WTC11 (cell line): Measurements from ENCODE around the gene CNTN1. TPM values are rescaled to one million over a fixed set of nuclear protein-coding genes. Genes with fewer than 3 reads are reported as not detected.

Experiments
- ATAC-seq: fragments of 200-7000 bp; cut with Tn5 transposase; 2 replicates; pipeline ENCODE4 v1.10.0; 2021; ENCODE audit warnings: mild to moderate bottlenecking, moderate library complexity
- CTCF ChIA-PET: fragments of 300-600 bp; sonication (Branson Sonifier 250); formaldehyde crosslinking; loops from one replicate; lab custom pipeline; 2021; ENCODE audit warnings: antibody characterized with exemption; lab: Charles Lee
- POLR2A ChIA-PET: fragments of 350-600 bp; sonication (Branson Sonifier 250); formaldehyde crosslinking; loops from one replicate; lab custom pipeline; 2021; ENCODE audit warnings: antibody characterized with exemption; lab: Charles Lee
- DNase-seq: peaks from one replicate; pipeline ENCODE4 v3.0.0; 2021; ENCODE audit warnings: low spot score
- H3K27ac Mint-ChIP-seq: 2 replicates; pipeline ENCODE4 v1.8.0; 2021; ENCODE audit warnings: mixed read lengths
- H3K27me3 Mint-ChIP-seq: 2 replicates; pipeline ENCODE4 v1.8.0; 2021; ENCODE audit warnings: low read depth, mild to moderate bottlenecking, moderate library complexity, mixed read lengths
- H3K36me3 Mint-ChIP-seq: 2 replicates; pipeline ENCODE4 v1.8.0; 2021; ENCODE audit warnings: mixed read lengths
- H3K4me1 Mint-ChIP-seq: 2 replicates; pipeline ENCODE4 v1.8.0; 2022; ENCODE audit warnings: mixed read lengths
- H3K4me3 Mint-ChIP-seq: 2 replicates; pipeline ENCODE4 v1.8.0; 2021; ENCODE audit warnings: mild to moderate bottlenecking, moderate library complexity, mixed read lengths
- H3K9me3 Mint-ChIP-seq: 2 replicates; pipeline ENCODE4 v1.8.0; 2021; ENCODE audit warnings: mixed read lengths
- AFF4 ChIP-seq: sonication (generic); formaldehyde crosslinking; IDR thresholded peaks from 2 replicates; pipeline ENCODE4 v1.8.1; 2023; ENCODE audit warnings: mild to moderate bottlenecking, missing genetic modification reagents, borderline replicate concordance
- AR ChIP-seq: fragments of 250-450 bp; sonication (Bioruptor Pico); IDR thresholded peaks from 2 replicates; pipeline ENCODE4 v1.9.0; 2021; ENCODE audit warnings: mild to moderate bottlenecking
- ARID4B ChIP-seq: sonication (generic); formaldehyde crosslinking; IDR thresholded peaks from 2 replicates; pipeline ENCODE4 v1.8.0; 2023; ENCODE audit warnings: missing genetic modification reagents, mild to moderate bottlenecking, borderline replicate concordance
- CBFB ChIP-seq: sonication (generic); formaldehyde crosslinking; IDR thresholded peaks from 2 replicates; pipeline ENCODE4 v1.8.1; 2022; ENCODE audit warnings: mild to moderate bottlenecking, low read depth, missing genetic modification reagents
- CTCF ChIP-seq: fragments of 200-600 bp; IDR thresholded peaks from 2 replicates; pipeline ENCODE4 v1.8.0; 2022; ENCODE audit warnings: antibody characterized with exemption
- ETV6 ChIP-seq: sonication (generic); formaldehyde crosslinking; IDR thresholded peaks from 2 replicates; pipeline ENCODE4 v1.8.1; 2022; ENCODE audit warnings: mild to moderate bottlenecking, missing genetic modification reagents
- IRF2 ChIP-seq: sonication (generic); formaldehyde crosslinking; IDR thresholded peaks from 2 replicates; pipeline ENCODE4 v1.8.0; 2022; ENCODE audit warnings: low read depth, missing genetic modification reagents, borderline replicate concordance
- JAZF1 ChIP-seq: fragments of 250-450 bp; sonication (Bioruptor Pico); IDR thresholded peaks from 2 replicates; pipeline ENCODE4 v1.9.0; 2021; ENCODE audit warnings: moderate library complexity, mild to moderate bottlenecking, inconsistent platforms
- MXD4 ChIP-seq: fragments of 250-450 bp; sonication (Bioruptor Pico); IDR thresholded peaks from 2 replicates; pipeline ENCODE4 v1.8.0; 2021; ENCODE audit warnings: mild to moderate bottlenecking, moderate library complexity, borderline replicate concordance
- PRDM15 ChIP-seq: sonication (generic); formaldehyde crosslinking; IDR thresholded peaks from 2 replicates; pipeline ENCODE4 v1.8.0; 2022; ENCODE audit warnings: missing genetic modification reagents
- ZBTB21 ChIP-seq: sonication (generic); formaldehyde crosslinking; IDR thresholded peaks from 2 replicates; pipeline ENCODE4 v1.8.1; 2023; ENCODE audit warnings: mild to moderate bottlenecking, missing genetic modification reagents, borderline replicate concordance
- ZNF232 ChIP-seq: sonication (generic); formaldehyde crosslinking; IDR thresholded peaks from 2 replicates; pipeline ENCODE4 v1.8.0; 2022; ENCODE audit warnings: mild to moderate bottlenecking, missing genetic modification reagents
- ZNF263 ChIP-seq: sonication (generic); formaldehyde crosslinking; IDR thresholded peaks from 2 replicates; pipeline ENCODE4 v1.8.1; 2022; ENCODE audit warnings: low read depth, mild to moderate bottlenecking, moderate library complexity, missing genetic modification reagents
- ZNF423 ChIP-seq: fragments of 250-450 bp; sonication (Bioruptor Pico); IDR thresholded peaks from 2 replicates; pipeline ENCODE4 v2.1.2; 2022; ENCODE audit warnings: mild to moderate bottlenecking, moderate library complexity
- ZNF532 ChIP-seq: fragments of 250-450 bp; sonication (Bioruptor Pico); IDR thresholded peaks from 2 replicates; pipeline ENCODE4 v1.9.0; 2021; ENCODE audit warnings: mild to moderate bottlenecking, borderline replicate concordance
- total RNA-seq: library from RNA; stranded (reverse); gene quantifications from 3 replicates; pipeline ENCODE4 v1.2.3, GENCODE V29; 2021

CNTN1 gene
- total RNA-seq, 1 experiment from 2014 or later = 16.9 TPM

DNA sequence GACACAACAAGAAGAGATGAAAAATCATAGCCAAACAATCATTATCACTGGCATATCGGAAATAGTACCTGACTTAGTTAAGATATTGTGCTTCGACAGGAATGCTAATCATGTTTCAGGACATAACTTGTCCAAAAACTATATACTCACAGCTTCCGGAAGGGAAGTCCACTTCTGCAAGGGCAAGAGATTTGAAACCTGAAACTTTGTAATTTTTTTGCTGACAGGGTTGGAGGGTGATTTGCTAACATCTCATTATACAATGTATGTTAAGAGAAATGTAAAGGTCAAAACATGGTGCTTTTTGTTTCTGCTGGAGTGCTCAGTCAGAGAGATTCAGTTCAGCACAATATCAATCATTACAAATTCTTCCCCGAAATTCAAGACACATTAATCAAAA is 200.3 kb downstream of the CNTN1 start (continued):
- TF ChIP-seq AFF4 (CRISPR knock-in tag) (no peak), JAZF1 (CRISPR knock-in tag) (no peak), ZNF423 (CRISPR knock-in tag) (no peak), AR (CRISPR knock-in tag) (no peak), ETV6 (CRISPR knock-in tag) (no peak), PRDM15 (CRISPR knock-in tag) (no peak), ZNF263 (CRISPR knock-in tag) (no peak)

GRCh38 chr12:40898505-40898904 is 206.3 kb downstream of the CNTN1 start:
- Mint-ChIP-seq H3K4me3 (no peak overlapping the region), H3K27ac (no peak overlapping the region), H3K9me3 (no peaks in the 10 kb centered on the region), H3K27me3 (no peaks in the 10 kb centered on the region), H3K36me3 (no peaks in the 10 kb centered on the region), H3K4me1 (peaks cover 6% of the 10 kb centered on the region)
- CTCF ChIA-PET = no interaction called here
- DNase-seq = no peak
- POLR2A ChIA-PET = no interaction called here
- ATAC-seq = no peak
- TF ChIP-seq CTCF (no peak), ZNF532 (CRISPR knock-in tag) (no peak), ARID4B (CRISPR knock-in tag) (no peak), ZNF263 (CRISPR knock-in tag) (no peak), ZBTB21 (CRISPR knock-in tag) (no peak), MXD4 (CRISPR knock-in tag) (no peak), ZNF232 (no peak), CBFB (CRISPR knock-in tag) (no peak), IRF2 (no peak)
